CD14-positive monocyte (primary cell): ENCODE results near the gene RING1. TPM values are rescaled to one million over a fixed set of nuclear protein-coding genes. Genes with fewer than 3 reads are reported as not detected.
A peak's percentile ranks its signal among the peaks of the same experiment; 100 is the strongest.

Source experiments
- DNase-seq, 3 donors: peaks; one replicate each; pipeline ENCODE4 v3.0.0-alpha.2; 2011 to 2022
- H2AFZ ChIP-seq: 2 replicates; pipeline ENCODE4 v1.6.0; 2012; ENCODE audit warnings: mild to moderate bottlenecking, low read depth, low read length, inconsistent platforms; ENCODE audit not compliant: insufficient read depth, poor library complexity, severe bottlenecking
- H3K27ac ChIP-seq, 2 donors: 1 replicate in 1 of 2; 2 replicates in 1 of 2; pipeline ENCODE4 v1.5.1; 2012 to 2013; ENCODE audit warnings: low read length in 2 of 2, control low read depth in 1 of 2, inconsistent platforms in 1 of 2, low read depth in 1 of 2, mild to moderate bottlenecking in 1 of 2
- H3K27me3 ChIP-seq, 2 donors: one replicate each; pipeline versions ENCODE4 v1.6.0 to v1.6.1; 2011 to 2013; ENCODE audit warnings: low read length in 2 of 2; ENCODE audit not compliant: control insufficient read depth in 2 of 2, insufficient read depth in 2 of 2
- H3K36me3 ChIP-seq, 2 donors: replicated peaks in 1 of 2; 1 replicate in 1 of 2; 2 replicates in 1 of 2; pipeline versions ENCODE4 v1.5.1 to v1.6.1; 2012 to 2013; ENCODE audit warnings: low read length in 2 of 2, control low read depth in 1 of 2, inconsistent platforms in 1 of 2, mild to moderate bottlenecking in 1 of 2; ENCODE audit not compliant: insufficient read depth in 2 of 2, control insufficient read depth in 1 of 2
- H3K4me1 ChIP-seq, 2 donors: 1 replicate in 1 of 2; 2 replicates in 1 of 2; pipeline versions ENCODE4 v1.5.1 to v1.6.1; 2012 to 2013; ENCODE audit warnings: low read length in 2 of 2, control low read depth in 1 of 2, inconsistent platforms in 1 of 2, mild to moderate bottlenecking in 1 of 2, moderate library complexity in 1 of 2; ENCODE audit not compliant: insufficient read depth in 2 of 2, control insufficient read depth in 1 of 2
- H3K4me2 ChIP-seq: replicated peaks from 2 replicates; pipeline ENCODE3; 2012; ENCODE audit warnings: low read length, moderate library complexity, mild to moderate bottlenecking; ENCODE audit not compliant: poor library complexity, severe bottlenecking; ENCODE audit errors: extremely low read depth
- H3K4me3 ChIP-seq, 3 experiments: fragments of 200-600 bp in 1 of 3; sonication (generic) in 1 of 3; replicated peaks in 1 of 3; 1 replicate in 2 of 3; 2 replicates in 1 of 3; pipeline ENCODE4 v1.5.1; 2011 to 2013; ENCODE audit warnings: low read length in 3 of 3, mild to moderate bottlenecking in 3 of 3, control low read depth in 2 of 3, low read depth in 2 of 3, inconsistent platforms in 1 of 3, moderate library complexity in 1 of 3
- H3K79me2 ChIP-seq: 2 replicates; pipeline ENCODE4 v1.6.0; 2012; ENCODE audit warnings: mild to moderate bottlenecking, control low read depth, inconsistent platforms, low read length, moderate library complexity; ENCODE audit not compliant: insufficient read depth
- H3K9ac ChIP-seq: 2 replicates; pipeline ENCODE4 v1.6.0; 2017; ENCODE audit warnings: low read length, mild to moderate bottlenecking; ENCODE audit not compliant: insufficient read depth, poor library complexity, severe bottlenecking
- H3K9me3 ChIP-seq, 2 donors: replicated peaks in 1 of 2; 1 replicate in 1 of 2; 2 replicates in 1 of 2; pipeline versions ENCODE4 v1.5.1 to v1.6.1; 2012 to 2013; ENCODE audit warnings: low read length in 2 of 2, control low read depth in 1 of 2; ENCODE audit not compliant: control insufficient read depth in 1 of 2, insufficient read depth in 1 of 2
- H4K20me1 ChIP-seq: 2 replicates; pipeline ENCODE4 v1.6.0; 2012; ENCODE audit warnings: mild to moderate bottlenecking, low read length, control low read depth, moderate library complexity; ENCODE audit not compliant: insufficient read depth
- H3K27ac Mint-ChIP-seq, 7 donors: one replicate each; pipeline ENCODE4 v1.8.0; 2020; ENCODE audit warnings: mild to moderate bottlenecking in 7 of 7, mixed read lengths in 7 of 7, moderate library complexity in 6 of 7, inconsistent platforms in 2 of 7
- H3K27me3 Mint-ChIP-seq, 3 donors: one replicate each; pipeline ENCODE4 v1.8.0; 2021 to 2022; ENCODE audit warnings: low read depth in 3 of 3, mild to moderate bottlenecking in 3 of 3, mixed read lengths in 3 of 3, moderate library complexity in 3 of 3, inconsistent platforms in 1 of 3
- H3K36me3 Mint-ChIP-seq, 2 donors: one replicate each; pipeline ENCODE4 v1.8.0; 2020; ENCODE audit warnings: mixed read lengths in 2 of 2, inconsistent platforms in 1 of 2, mild to moderate bottlenecking in 1 of 2
- H3K4me1 Mint-ChIP-seq: one replicate; pipeline ENCODE4 v1.8.0; 2020; ENCODE audit warnings: mild to moderate bottlenecking, mixed read lengths
- H3K4me3 Mint-ChIP-seq, 2 donors: one replicate each; pipeline ENCODE4 v1.8.0; 2020; ENCODE audit warnings: mild to moderate bottlenecking in 2 of 2, mixed read lengths in 2 of 2, moderate library complexity in 1 of 2
- H3K9me3 Mint-ChIP-seq, 7 donors: one replicate each; pipeline ENCODE4 v1.8.0; 2020 to 2022; ENCODE audit warnings: mixed read lengths in 7 of 7, mild to moderate bottlenecking in 6 of 7, moderate library complexity in 6 of 7, inconsistent platforms in 2 of 7
- WGBS: methylation state at CpG from one replicate; pipeline ENCODE4 v1.1.5; 2013; ENCODE audit warnings: missing lambda C conversion rate; ENCODE audit not compliant: insufficient coverage; 5-methylcytosine and 5-hydroxymethylcytosine counted together
- intact Hi-C, 2 donors: fragments of 100-400 bp; cut with micrococcal nuclease; formaldehyde crosslinking; loops; one replicate each; pipeline versions ENCODE4 v1.15.0 to v1.15.1; 2023
- polyA plus RNA-seq, 3 donors: library from polyadenylated mRNA; depleted of rRNA in 1 of 3; unstranded in 2 of 3; stranded (reverse) in 1 of 3; fragments of 300-500 nt in 2 of 3; fragments of >200 nt in 1 of 3; fragmentation: Illumina TruSeq in 2 of 3; gene quantifications; 1 replicate in 2 of 3; 2 replicates in 1 of 3; pipeline ENCODE4 v1.2.3, GENCODE V29; 2012 to 2021
- TF ChIP-seq, protein P1 (sequence below): fragments of 200-600 bp; IDR thresholded peaks from one replicate; pipeline ENCODE4 v1.8.0; 2022; ENCODE audit warnings: antibody characterized with exemption, mild to moderate bottlenecking

The RING1 gene
- polyA plus RNA-seq, 3 donors = 4.6 to 27.9 (median 5.7) TPM

GRCh38 chr6:33204415-33205190 lies 3.7 kb upstream of the RING1 start, which contains the start of gene HSD17B8:
Gene HSD17B8 (plus strand): TSS chr6:33204655. CDS start chr6:33204669, 14 bp downstream.
- Histone ChIP-seq H3K27me3 (no peaks in the 10 kb centered on the region), H3K9me3 (no peaks in the 10 kb centered on the region), H3K79me2 (peaks cover 35% of the 10 kb centered on the region), H3K27ac (peak within 1 kb of the TSS in 1 of 2 donors; percentile 52), H3K9ac (peak within 1 kb of the TSS; percentile 56), H4K20me1 (peaks cover 15% of the 10 kb centered on the region), H2AFZ (peak within 1 kb of the TSS; percentile 84), H3K4me2 (peak within 1 kb of the TSS; percentile 90), H3K4me3 (peak within 1 kb of the TSS; percentile 62 to 84 (median 74)), H3K4me1 (peaks cover 42 to 59% of the 10 kb centered on the region in 2 donors), H3K36me3 (peaks cover 20 to 23% of the 10 kb centered on the region in 2 donors)
- H3K36me3 Mint-ChIP-seq = peaks cover 25 to 27% of the 10 kb centered on the region in 2 donors
- peak within 1 kb of the TSS; percentile 37 to 84 (median 66) for H3K27ac Mint-ChIP-seq
- H3K4me1 Mint-ChIP-seq = peaks cover 54% of the 10 kb centered on the region
- peak; percentile 86 to 95 (median 86) for DNase-seq
- H3K27me3 Mint-ChIP-seq = peaks cover 0 to 13% (median 12%) of the 10 kb centered on the region in 3 donors
- TF ChIP-seq, protein P1, sequence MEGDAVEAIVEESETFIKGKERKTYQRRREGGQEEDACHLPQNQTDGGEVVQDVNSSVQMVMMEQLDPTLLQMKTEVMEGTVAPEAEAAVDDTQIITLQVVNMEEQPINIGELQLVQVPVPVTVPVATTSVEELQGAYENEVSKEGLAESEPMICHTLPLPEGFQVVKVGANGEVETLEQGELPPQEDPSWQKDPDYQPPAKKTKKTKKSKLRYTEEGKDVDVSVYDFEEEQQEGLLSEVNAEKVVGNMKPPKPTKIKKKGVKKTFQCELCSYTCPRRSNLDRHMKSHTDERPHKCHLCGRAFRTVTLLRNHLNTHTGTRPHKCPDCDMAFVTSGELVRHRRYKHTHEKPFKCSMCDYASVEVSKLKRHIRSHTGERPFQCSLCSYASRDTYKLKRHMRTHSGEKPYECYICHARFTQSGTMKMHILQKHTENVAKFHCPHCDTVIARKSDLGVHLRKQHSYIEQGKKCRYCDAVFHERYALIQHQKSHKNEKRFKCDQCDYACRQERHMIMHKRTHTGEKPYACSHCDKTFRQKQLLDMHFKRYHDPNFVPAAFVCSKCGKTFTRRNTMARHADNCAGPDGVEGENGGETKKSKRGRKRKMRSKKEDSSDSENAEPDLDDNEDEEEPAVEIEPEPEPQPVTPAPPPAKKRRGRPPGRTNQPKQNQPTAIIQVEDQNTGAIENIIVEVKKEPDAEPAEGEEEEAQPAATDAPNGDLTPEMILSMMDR = no peak
- peaks cover 0 to 3% (median 0%) of the 10 kb centered on the region in 7 donors for H3K9me3 Mint-ChIP-seq
- intact Hi-C loops = loop anchor here (5.0 to 10.0 kb wide), 2 partner anchors 93 to 210 kb away; partner anchors contain the start of genes CUTA (in 1 of the 2), PHF1 (in 1 of the 2) and RGL2 (in 1 of the 2)
- WGBS = 0% methylated on average over 24 of the region's 48 CpGs
- H3K4me3 Mint-ChIP-seq = peak within 1 kb of the TSS; percentile 83 to 90

GRCh38 chr6:33205191-33206026 lies 2.9 kb upstream of the RING1 start:
- Histone ChIP-seq H3K36me3 (peaks cover 27 to 31% of the 10 kb centered on the region in 2 donors), H3K9me3 (no peaks in the 10 kb centered on the region), H3K9ac (peak overlapping the region; percentile 56), H3K4me2 (peak overlapping the region; percentile 90), H3K27me3 (no peaks in the 10 kb centered on the region), H4K20me1 (peaks cover 13% of the 10 kb centered on the region), H2AFZ (peak overlapping the region; percentile 84), H3K4me3 (peak overlapping the region; percentile 62 to 84 (median 74)), H3K4me1 (peaks cover 38 to 56% of the 10 kb centered on the region in 2 donors), H3K27ac (no peak overlapping the region), H3K79me2 (peaks cover 27% of the 10 kb centered on the region)
- Mint-ChIP-seq H3K4me1 (peaks cover 51% of the 10 kb centered on the region), H3K36me3 (peaks cover 29 to 35% of the 10 kb centered on the region in 2 donors), H3K4me3 (peak overlapping the region; percentile 83 to 90), H3K27me3 (peaks cover 0 to 13% (median 12%) of the 10 kb centered on the region in 3 donors), H3K27ac (peak overlapping the region in 5 of 7 donors; percentile 12 to 77 (median 66)), H3K9me3 (peaks cover 0 to 3% (median 0%) of the 10 kb centered on the region in 7 donors)
- peak in 1 of 3 donors; percentile 62 for DNase-seq
- intact Hi-C loops = loop anchor here in 1 of 2 donors (10.0 kb wide), 1 partner anchor 209 kb away; the partner anchor contains the start of genes CUTA and PHF1
- TF ChIP-seq, protein P1 = no peak
- no CpG with 5 or more reads among the region's 17 CpGs for WGBS
